HG02642 (cell line): Measurements from ENCODE around the gene FRAS1.

Experiments
- ATAC-seq: cut with Tn5 transposase; IDR thresholded peaks from one replicate; pipeline ENCODE4 v1.9.1; 2021; ENCODE audit warnings: mild to moderate bottlenecking; ENCODE audit not compliant: unreplicated experiment, poor library complexity

Gene FRAS1

DNA sequence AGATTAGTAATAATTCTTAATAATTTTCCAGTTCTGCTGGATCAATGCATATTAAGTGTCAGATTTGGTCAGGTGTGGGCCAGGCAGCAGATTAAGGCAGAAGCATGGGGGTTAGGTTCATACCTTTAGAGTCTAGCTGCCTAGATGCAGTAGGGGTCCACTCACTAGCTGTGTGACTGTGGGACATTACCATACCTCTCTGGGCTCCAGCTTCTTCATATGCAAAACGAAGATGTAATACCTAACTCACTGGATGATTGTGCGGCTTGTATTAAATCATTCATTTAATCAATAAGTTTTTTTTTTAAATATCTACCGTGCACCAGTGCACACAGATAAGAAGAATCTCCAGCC, 495.9 kb downstream of the FRAS1 start:
- ATAC-seq, result no peak

DNA sequence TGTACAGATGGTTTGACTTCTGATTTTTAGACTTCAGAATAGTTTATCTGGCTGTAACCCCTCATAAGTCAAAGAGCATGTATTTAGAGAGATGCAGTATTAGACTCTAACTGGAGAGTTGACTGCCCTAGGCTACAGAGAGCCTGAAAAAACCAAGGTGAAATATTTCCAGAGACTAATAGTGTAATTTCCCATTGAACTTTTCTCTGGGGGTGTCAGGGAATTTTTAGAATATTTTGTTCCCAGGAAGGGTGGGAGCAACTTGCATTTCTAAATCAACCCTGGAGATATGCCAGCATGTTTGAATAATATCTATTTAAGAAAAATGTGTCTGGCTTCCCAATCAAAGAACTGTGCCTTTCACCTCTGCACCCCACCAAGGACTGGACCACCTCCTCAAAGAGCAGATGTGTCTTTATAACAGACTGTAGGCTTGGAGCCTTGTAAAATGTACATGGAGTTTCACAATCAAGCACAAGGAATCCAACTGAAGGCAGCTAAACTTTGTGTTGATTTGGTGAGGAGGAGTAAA, 496.5 kb downstream of the FRAS1 start:
- no peak for ATAC-seq

- ATAC-seq, result no peak
These were observed 499.5 kb downstream of the FRAS1 start for GRCh38 chr4:78556665-78557064.

- no peak for ATAC-seq
These were observed 500.7 kb downstream of the FRAS1 start for GRCh38 chr4:78557841-78558240.

GRCh38 chr4:78558410-78558809, 501.3 kb downstream of the FRAS1 start:
- no peak for ATAC-seq

DNA sequence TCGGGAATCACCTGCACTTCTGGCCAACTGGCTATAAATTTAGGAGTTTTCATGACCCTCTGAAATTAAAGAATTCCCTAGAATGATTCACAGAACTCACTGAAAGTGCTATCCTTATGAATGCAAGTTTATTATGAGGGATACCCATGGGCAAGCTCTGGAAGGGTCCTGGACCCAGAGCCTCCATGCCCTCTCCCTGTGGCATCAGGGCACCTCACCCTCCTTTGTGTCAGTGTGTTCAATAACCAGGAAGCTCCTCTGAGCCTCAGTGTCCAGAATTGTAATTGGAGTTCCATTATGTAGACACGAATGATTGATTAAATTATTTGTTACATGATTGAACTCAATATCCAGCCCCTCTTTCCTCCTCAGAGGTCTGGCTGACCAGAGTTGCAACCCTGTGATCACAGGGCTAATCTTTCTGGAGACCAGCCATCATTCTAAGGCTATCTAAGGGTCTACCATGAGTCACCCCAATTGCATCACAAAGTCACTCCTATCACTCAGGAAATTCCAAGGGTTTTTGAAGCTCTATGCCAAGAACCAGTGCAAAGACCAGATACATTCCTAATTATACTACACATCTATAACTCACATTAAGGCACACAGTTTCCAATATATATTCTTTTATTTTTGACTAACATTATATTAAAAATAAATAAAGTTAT, 503.3 kb downstream of the FRAS1 start:
- ATAC-seq, result no peak

DNA sequence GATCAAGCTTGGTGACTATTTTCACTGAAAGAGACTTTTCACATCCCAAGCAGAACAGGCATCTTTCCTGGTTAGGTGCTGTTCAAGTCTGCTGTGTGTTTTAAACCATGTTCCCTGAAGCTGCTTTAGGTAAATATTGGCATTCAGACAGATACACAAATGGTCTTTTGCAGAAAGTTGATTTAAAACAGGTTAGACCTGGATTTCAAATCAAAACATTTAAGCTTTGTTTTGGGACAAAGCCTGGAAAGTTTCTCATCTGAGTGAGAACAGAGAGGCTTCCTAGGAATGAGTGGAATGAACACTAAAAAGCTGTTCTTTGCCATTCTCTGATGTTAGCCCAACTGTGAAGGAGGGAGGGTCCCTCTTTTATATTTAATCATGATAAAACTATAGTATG, 504.6 kb downstream of the FRAS1 start:
- no peak for ATAC-seq

DNA sequence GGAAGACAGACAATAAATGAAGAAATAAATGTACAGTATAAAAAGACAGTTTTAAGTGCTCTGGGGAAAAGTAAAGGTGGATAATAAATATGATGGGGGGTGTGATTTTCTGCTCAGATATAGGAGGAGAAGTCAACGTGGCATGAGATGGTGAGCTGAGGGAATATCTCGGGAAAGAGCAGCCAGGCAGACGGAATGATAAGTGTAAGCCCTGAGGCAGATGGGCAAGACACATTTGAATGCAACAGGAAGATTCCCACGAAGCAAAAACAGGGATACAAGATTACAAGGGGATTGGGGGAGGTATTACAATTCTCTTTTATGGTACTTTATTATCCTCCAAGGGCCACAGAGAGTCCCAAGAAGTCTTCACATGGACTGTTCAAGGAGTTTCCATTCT, 505.6 kb downstream of the FRAS1 start:
- ATAC-seq, result no peak

GRCh38 chr4:78565971-78566372, 508.8 kb downstream of the FRAS1 start:
- ATAC-seq, result no peak

DNA sequence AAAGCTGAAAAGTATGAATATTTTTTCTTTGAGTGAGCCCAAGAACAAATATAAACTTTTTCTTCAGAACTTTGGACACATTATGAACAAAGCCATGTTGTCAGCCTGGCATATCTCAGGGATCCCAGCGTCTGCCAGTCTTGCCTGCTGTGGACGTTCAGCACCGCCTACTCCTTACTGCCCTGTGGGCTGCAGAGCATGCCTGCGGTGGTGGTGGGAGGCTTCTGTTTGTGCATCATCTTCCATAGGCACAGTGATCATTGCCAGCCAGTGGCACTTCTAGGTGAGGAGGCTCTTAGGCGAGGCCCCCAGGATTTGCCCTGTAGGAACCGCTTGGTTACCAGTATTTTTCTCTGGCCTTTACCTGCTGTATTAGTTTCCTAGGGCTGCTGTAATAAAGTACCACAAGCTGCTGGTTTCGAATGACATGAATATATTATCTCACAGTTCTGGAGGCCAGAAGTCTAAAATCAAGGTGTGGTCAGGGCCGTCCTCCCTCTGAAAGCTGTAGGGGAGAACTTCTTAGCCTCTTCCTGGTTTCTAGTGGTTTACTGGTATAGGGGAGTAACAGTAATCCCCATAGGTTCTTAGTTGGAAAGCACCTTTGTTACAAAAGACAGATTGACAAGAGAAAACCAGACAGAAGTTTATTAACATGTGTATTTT, 509.8 kb downstream of the FRAS1 start:
- ATAC-seq, result peak; percentile 88

GRCh38 chr4:78567500-78568060, 510.5 kb downstream of the FRAS1 start:
- no peak for ATAC-seq

DNA sequence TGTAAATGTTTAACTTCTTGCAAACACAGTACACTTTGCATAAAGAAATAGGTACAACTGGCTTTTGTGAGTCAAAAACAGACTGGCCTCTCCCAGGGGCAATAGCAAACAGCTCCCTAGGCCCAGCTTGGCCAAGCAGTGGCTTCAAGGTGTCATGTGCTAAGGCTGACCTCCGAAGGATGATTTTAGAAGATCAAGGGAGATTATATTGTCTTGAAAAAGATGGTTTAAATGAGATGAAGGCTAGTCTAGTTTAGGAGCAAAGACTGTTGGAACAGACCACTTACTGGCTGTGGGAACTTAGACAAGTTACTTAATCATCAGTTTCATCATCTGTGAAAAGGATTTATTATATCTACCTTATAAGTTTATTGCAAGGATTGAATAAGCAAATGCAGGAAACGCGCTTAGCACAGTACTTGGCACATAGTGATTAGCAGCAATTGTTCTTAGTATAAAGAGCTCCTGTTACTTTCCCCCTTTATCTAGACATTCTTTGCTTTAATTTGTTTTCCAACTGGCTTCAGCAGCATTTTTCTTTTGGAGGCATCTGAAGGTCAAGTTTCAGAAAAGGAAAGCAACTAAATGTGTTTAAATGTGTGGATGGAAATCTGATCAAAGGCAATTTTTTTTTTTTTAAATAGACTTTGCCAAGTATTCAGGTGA, 511.6 kb downstream of the FRAS1 start:
- peak; percentile 56 for ATAC-seq

DNA sequence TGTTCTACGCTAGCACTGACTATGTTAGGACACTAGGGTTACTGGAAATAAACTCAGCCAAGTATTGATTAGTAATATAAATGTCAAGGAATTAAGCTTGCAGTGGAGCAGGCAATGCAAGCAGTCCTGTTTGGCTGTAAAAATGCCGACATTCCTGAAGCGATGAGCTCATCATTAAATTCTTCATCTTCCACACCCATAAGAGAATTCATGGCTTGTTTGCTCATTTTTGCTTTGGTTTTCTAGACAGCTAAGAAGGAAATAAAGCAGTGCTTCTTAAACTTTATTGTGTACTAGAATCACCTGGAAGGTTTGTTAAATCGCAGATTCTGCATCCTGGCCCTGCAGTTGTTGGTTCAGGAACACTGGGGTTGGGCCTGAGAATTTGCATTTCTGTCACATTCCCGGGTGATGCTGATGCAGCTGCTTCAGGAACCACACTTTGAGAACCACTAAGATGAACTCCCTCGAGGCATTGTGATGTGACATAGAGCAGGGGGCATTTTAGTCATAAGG, 512.2 kb downstream of the FRAS1 start:
- no peak for ATAC-seq

DNA sequence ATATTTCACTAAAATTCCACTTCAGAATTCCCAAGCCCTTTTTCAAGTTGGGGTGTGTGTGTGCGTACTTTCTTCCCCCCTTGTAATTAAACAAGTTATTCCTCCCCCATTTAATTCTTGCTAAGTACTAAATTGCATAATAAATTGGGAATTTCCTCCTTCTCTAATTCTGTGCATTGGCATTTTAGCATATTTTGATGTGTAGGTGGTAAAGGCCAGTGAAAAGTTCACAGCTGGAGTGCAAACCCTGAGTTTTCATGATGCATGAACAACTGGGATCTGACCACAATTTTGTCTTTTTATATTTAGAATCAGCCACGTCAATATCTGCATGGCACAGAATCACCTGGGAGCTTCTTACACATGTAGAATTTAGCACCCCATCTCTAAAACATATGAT, 513.0 kb downstream of the FRAS1 start:
- ATAC-seq, result no peak

GRCh38 chr4:78571804-78572203, 514.7 kb downstream of the FRAS1 start:
- ATAC-seq, result no peak

DNA sequence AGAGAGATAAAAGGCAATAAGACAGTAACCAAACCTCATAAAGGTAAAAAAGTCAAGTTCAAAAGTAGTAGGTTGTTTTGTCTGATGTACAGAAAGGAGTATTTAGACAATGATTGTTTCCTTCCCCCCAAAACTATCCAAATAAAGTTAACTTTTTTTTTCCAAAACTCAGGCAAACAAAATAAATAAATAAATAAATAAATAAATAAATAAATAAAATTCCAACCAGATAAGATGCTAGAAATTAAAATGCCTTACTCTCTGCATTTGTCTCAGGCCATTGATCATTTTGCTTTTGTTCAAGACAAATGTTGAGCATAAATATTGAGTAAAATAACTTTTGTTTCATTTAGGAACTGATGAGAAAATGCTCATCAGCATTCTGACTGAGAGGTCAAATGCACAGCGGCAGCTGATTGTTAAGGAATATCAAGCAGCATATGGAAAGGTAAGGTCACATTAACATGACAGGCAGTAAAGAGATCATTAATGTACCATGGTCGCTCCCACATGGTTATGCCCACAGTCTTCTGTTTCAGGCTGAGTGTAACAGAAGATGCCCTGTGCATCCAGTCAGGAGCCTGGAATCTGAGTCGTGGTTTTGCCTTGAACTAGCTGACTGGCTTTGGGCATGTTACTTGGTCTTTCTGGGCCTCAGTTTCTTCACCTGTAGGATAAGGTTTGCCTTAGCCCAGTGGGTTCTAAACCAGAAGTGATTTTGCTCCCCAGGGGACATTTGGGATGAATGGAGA, 521.7 kb downstream of the FRAS1 start:
- ATAC-seq, result no peak

- ATAC-seq, result no peak
These were observed 524.5 kb downstream of the FRAS1 start for GRCh38 chr4:78581618-78582017.

GRCh38 chr4:78584863-78585547, 527.9 kb downstream of the FRAS1 start:
- ATAC-seq, result no peak

DNA sequence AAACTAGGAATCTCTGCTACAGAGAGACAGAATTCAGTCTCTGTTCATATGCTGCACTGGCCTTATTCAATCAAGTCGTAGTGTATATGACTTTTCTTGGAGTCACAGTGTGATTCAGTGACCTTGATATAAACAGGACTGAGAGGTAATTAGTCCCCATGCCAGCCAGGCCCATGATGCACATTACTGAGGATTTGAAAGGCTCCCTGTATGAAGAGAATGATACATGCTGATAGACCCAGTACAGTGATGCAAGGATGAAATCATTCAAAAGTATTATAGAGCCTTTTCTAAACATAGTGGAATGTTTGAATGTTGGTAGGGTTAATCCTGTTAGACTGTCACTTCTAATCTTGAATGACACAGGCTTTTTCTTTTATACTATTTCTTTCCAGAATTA, 528.5 kb downstream of the FRAS1 start:
- no peak for ATAC-seq
